ENCODE data around the gene MAP4K5.

DNA sequence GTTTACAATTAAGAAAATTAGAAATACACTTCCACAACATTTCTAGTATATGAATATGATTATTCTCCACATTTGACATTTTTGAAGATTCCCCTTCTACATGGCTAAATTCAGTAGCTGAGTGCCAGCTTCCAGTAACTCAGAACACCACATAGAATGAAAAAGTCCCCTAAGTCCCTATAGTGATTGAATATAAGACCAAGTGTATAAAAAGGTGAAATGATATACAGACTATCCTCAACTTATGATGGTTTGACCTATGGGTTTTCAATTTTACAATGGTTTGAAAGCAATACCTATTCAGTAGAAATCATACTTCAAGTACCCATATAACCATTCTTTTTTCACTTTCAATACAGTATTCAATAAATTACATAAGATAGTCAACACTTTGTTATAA is 43.4 kb upstream of the MAP4K5 start:
- TF ChIP-seq, protein P1, sequence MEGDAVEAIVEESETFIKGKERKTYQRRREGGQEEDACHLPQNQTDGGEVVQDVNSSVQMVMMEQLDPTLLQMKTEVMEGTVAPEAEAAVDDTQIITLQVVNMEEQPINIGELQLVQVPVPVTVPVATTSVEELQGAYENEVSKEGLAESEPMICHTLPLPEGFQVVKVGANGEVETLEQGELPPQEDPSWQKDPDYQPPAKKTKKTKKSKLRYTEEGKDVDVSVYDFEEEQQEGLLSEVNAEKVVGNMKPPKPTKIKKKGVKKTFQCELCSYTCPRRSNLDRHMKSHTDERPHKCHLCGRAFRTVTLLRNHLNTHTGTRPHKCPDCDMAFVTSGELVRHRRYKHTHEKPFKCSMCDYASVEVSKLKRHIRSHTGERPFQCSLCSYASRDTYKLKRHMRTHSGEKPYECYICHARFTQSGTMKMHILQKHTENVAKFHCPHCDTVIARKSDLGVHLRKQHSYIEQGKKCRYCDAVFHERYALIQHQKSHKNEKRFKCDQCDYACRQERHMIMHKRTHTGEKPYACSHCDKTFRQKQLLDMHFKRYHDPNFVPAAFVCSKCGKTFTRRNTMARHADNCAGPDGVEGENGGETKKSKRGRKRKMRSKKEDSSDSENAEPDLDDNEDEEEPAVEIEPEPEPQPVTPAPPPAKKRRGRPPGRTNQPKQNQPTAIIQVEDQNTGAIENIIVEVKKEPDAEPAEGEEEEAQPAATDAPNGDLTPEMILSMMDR (IDR thresholded peaks at IDR 0.05) = no peak
- TF ChIP-seq POLR2A (IDR thresholded peaks at IDR 0.05) = no peak
